ENCODE measurements around the gene ACOX3.
"Not testable (repeated sequence)": the region's sequence is repeated elsewhere in the genome, so short reads cannot be mapped to it uniquely, and the experiment has no call there.

Gene ACOX3

DNA sequence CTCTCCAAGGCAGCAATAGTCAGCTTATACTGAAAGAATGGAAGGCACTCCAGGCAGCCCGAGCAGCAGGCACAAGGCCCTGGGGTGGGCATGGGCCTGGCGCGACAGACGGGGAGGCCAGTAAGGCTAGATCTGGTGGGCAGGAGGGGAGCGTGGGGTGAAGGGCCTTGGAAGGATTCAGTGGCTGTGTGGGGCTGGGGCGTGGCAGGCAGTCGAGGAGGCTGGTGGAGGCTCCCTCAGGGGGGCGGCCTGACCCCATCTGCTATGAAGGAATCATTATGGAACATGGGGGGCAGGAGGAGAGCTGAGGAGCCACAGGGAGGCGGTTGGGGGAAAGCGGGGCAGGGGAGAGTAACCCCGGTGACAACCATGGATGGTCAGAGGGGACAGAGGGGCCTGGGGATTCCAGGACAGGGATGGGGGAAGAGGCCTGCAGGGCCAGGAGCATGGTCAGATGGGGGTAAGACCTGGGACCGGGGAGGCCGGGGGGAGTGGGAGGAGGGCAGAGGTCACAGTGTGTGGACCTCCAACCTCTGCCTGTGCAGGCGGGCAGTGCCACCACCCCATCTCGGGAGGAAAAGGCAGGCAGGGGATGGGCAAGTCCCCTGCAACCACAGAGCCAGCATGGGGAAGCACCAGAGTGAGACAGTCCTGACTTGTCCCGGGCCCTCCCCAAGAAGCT is 70.3 kb downstream of the ACOX3 start:
- DNase-seq = no peak

DNA sequence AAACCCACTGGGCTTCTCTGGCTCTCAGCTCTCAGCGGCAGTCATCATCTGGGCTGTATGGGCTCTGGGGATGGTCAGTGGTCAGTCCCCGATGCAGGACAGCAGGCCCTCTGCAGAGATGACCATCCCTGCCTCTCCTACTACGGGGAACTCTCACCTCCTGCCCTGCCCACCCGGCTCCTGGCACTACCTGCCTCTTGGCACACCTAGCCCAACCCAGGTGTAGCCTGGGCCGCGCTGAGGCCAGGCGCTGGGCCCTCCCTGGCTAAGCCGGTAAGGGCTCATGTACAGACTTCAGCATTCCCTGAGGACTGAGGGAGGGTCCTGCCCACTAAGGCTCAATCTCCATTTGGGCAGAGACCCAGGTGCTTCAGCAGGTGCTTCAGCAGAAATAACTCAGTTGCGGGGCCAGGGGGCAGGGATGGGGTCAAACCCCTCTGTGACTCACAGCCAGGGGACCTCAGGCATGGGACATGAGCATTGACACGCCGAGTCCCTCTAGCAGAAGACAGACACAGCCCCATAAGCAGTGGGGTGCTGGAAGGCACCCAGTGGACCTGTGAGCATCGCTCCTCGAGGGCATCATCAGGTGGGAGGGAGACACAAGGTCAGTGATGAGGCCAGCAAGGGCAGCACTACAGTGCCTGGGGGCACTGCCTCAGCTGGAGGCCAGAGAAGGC is 71.0 kb downstream of the ACOX3 start:
- no peak for DNase-seq

DNA sequence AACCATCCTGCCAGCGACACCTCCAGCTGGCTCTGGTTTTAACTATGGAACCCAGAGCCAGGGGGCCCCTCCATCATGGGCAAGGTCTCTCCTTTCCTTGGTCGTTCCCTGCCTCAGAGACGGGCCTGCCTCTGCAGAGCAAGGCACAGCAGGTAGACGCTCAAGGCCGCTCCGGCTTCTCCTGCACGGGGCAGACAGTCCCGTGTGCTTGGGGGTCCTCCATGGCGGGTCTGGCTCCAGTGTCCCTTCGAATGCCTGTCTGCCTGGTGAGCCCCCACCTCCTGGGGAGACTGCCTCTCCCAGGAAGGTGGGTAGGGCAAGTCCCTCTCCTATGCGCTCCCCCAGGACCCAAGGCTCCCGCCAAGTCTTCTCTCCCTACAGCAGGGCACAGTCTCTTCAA is 71.5 kb downstream of the ACOX3 start:
- DNase-seq = no peak

DNA sequence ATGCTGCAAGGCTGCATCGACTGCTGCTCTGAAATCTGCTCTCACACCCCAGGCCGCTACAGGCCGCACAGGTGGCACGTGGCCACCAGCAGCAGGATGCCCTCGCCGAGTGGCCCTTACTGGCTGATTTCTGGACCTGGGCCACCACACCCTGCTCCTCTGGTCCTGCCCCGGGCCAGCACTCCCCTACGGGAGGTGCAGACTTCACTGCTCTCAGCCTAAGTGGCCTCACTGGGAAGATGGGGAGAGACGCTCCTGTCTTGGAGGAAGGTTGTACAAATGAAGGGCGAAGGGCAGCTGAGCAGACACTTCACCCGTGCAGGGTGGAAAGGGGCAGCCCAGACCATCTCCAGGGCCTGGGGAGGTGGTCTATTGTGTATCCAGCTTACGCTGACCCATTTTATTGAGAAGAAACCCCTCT is 72.5 kb downstream of the ACOX3 start:
- DNase-seq = no peak

DNA sequence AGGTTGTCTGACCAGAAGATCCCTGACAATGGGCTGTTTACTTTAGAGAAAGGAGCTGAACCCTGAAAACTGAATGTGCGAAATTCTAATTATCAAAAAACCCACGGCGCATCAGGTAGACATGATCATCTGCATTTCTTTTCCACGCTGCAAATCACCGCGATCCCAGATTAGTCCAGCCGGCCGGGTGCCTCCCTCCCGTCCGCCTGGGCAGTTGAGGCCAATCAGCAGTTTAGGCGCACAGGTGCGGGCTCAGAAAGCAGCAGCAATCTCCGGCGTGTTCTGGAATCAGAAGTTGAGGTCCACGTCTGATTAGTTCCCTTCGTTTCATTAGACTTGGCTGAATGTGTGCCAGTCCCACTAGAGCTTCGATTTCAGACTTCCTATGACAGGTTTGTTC is 73.9 kb downstream of the ACOX3 start:
- no peak for DNase-seq

DNA sequence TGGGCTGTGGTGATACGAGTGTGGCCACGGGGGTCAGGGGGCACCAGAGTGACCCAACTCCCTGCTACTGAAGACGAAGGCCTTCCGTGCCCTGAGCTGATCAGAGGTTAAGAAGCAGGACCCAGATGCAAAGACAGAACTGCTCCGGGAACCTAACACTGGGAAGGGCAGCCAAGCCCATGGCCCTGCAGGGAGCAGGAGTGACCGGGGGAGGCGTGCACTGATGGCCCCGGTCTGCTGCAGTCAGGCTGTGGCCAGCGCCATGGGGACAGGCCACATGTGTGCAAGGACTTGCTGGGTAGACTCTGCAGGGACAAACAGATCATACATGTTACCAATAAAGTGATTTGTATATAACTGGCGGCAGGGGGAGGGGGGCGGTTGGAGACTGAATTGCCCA is 74.6 kb downstream of the ACOX3 start:
- no peak for DNase-seq

DNA sequence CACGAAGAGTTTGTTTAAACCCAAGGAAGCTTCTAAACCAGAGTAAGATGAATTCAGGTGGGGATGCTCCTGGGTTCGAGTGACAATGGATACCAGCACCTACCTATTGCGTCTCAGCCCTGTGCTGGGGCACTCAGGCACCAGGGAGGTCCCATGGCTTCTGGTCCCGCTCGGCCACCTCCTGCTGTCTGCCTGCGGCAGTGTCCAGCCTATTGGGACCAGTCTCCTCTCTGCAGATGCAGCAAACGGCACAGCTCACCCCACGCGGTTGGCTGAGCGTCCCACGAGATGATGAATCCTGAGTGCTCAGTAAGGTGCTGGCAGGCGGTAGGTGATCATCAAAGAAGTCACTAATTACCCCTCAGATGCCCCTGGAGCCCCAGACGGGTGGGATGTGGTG is 75.2 kb downstream of the ACOX3 start:
- DNase-seq = no peak

DNA sequence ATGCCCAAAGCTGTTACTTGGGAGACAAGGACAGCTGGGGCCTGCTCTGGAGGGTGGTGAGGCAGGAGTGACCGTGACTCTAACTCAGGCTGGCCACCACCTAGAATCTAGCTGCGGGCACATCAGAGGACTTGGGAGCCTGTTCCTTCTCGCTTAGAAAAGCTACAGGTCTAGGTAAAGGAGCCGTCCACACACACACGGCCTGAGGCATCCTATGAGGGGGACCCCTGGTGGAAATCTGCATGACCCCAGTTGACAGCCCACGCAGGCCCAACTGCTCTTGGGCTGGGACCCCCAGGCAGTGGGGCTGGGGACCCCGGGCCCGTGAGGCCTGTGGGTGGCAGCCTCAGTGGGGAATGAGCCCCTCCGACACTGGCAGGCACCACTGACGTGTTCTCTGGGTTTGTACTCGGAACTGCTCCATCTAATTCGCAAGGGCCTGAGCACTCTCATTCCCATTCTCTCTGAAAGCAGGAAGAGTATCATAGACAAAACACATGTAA is 75.6 kb downstream of the ACOX3 start:
- no peak for DNase-seq

DNA sequence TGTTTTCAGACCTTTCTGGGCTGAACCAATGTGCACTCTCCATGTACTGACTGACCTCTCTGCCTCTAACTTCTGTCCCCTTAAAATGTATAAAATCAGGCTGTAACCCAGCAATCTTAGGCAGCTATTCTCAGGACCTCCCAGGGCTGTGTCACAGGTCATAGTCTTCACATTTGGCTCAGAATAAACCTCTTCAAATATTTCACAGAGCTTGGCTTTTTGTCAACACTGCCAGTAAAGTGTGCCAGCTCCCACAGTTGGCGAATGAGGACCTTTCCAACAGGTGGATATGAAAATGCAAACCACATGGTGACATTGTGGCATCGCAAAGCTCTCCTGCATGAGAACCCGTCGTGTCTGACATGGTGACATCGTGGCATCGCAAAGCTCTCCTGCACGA is 76.4 kb downstream of the ACOX3 start:
- DNase-seq = no peak

DNA sequence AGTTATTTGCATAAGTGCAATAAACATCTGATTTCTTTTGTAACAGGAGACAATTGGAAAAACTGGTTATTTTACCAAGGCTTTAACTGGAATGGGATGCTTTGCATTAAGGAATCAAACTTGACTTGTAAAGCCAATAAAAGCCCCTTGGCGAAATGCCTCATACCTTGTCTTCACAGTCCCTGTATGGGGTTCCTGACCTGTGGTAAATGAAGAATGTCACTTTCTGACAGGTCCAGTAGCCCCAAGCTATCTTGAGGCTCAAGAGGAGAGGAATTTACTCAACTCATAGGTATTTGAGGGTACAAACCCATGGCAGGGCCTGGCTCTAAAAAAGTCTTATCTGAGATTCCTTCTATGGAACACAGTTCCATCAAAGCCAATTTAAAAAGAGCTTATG is 78.0 kb downstream of the ACOX3 start:
- no peak for DNase-seq

DNA sequence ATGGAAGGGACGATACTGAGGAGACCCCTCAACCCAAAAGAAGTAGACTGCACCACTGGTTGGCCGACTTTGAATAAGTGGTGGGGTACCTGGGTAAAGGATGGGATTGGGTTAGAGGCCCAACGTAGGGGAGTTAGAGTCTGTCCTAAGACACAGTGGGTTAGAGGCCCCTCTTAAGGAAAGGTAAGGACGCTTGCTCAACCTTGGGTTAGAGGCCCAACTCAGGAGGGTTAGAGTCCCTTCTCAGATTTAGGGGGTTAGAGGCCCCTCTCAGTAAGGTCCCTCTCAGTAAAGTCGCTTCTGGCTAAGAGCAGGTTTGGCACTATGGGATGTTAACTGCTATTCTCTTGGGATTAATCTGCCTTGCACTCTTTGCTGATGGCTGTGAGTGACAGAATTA is 81.3 kb downstream of the ACOX3 start:
- no peak for DNase-seq

DNA sequence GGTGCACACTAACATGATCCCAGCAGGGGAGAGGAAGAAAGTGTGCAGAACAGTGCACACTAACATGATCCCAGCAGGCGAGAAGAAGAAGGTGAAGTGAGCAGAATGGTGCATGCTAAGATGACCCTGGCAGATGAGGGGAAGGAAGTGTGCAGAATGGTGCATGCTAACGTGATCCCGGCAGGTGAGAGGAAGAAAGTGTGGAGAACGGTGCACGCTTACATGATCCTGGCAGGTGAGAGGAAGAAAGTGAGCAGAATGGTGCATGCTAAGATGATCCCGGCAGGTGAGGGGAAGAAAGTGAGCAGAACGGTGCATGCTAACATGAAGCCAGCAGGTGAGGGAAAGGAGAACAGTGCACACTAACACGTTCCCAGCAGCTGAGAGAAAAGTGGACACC is 83.7 kb downstream of the ACOX3 start:
- DNase-seq = no peak

DNA sequence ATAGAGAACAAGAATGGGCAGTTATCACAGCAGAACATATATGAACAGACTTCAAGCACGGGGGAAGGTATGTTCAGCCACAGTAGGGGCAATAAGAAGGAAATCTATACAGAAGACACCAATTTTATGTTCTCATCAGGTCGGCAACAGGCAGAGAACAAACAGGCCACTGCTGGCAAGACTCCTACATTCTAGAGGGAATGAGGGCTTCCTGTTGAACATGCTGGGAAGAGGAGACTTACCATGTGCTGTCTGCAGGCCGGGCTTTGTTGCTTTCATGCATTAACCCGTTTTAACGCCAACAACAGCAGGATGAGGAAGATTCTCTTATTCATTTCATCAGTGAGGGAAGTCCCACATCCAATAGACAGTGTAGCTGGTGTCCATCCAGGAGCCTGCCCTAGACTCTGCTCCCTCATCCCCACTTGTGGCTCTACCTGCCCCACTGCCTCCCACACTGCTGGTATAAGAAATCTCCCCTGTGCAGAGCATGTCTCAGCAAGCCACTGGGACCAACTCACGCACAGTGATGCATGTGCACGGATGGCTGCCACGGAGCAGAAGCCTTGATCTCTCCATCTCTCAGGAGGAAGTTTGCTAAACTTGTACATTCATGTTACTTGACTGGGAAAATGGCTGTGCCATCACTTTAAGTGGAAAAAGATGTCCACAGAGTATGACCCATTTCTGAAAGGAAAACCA is 84.5 kb downstream of the ACOX3 start:
- DNase-seq = no peak

DNA sequence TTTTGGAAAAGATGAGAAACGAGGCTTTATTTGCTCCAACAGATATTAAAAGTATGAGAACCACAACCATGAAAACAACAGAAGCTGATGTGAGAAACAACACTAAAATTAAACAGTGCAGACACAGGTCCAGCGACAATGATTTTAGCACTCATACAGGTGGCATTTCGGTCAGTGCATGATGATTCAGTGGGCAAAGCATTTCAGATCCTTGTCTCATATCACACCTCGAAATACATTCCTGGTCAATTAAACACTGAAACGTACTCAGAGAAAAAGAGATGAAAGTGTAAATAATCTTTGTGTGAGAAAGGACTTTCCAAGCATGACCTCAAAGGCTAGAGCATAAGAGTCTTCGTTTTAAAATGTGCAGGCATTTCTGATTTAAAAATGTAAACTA is 85.2 kb downstream of the ACOX3 start:
- no peak for DNase-seq

DNA sequence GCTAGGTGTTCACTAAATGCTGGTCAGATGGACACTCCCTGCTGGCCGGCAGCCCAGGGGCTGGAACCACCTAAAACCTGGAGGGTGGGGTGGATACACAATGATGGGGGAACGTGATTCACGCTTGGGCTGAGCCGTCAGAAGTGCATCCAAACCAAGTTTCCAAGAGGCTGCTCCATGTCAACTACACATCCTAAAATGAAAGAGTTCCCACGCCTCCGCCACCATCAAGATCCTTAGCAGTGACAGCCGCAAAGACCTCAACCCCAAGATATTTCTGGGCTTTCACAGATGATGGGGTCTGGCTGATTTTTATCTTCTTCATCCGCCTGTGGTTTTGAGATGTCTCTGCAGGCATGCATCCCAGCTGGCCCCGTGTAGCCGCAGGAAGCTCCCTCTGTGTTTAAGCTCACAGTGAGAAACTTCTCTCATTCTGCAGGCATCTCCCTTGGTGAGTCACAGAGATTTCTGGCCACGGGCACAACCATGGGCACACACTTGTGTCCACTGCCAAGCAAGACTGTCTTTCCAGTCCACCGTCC is 86.5 kb downstream of the ACOX3 start:
- no peak for DNase-seq

DNA sequence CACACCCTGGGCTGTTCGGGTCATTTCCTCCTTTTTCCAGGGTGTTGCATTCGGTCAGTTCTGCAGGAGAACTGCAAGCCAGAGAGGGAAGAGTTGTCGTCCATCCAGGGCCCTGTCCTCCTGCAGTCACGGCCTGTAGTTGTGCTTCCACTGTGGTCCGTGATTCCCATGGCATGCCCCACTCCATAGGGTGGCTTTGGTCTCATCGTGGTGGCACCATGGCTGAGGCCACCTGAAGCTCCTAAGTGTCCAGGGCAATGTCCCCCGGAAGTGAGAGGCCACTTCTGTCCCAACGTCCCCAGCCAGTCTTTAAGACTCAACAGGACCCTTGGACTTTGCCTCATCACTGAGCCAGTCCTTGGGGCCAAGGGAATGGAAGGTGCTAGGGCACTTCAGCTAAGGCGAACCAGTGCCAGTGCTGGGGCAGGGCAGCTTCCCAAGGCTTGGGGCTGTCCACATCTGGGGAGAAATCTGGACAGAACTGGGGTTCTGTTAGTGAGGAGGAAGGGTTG is 87.3 kb downstream of the ACOX3 start:
- no peak for DNase-seq

DNA sequence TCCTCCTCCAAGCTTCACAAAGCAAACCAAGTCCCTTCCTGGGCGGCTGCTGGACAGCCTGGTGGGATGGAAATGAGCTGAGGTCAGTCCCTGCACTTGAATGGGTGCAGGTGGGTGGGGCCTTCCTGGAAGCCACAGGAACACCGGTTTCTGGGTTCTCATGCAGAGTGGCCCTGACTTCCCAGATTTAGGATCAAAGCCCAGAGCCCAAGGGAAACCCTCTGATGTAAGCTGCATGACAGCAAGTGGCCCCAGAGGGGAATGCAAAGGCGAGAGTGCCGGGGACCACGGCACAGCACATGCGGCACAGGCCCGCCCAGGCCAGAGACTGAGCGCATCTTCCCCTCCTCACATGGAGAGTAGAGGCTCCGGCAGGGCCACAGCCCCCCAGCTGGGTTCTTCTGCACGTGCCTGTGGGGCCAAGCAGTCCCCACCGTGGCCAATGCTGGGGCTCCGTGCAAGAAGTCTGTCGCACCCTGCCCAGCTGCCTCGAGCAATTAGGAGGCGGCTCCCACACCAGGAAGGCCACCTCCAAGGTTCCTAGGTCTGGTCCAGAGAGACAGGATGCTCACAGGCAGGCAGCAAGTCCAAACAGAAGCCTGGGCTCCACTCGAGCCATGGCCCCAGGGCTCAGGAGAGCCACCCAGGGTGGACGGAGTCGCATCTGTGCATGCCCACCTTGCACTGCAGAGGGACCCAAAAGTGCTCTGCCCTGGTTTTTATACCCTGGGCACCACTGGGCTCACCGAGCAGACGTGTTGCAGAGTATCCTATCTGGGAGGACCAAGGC is 88.0 kb downstream of the ACOX3 start:
- DNase-seq = no peak

DNA sequence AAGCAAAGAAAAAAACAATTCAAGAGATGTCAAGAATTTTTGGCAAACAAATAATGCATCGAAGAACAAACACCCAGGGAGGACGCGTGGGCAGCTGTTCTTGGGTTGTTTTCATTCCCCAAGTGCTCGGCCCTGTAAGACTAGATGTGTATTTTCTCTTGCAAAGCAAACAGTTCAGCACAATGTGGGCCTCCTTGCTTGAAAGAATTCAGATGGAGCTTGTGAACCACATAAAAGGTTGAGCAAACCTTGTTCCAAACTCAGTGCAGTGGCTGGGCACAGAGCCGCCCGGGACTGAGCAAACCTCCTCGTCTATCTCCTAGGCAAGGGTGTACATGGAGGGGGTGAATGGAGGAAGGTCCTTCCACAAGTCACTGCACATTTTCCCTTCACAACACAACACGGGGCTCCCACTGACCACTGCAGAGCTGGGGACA is 88.6 kb downstream of the ACOX3 start:
- no peak for DNase-seq

DNA sequence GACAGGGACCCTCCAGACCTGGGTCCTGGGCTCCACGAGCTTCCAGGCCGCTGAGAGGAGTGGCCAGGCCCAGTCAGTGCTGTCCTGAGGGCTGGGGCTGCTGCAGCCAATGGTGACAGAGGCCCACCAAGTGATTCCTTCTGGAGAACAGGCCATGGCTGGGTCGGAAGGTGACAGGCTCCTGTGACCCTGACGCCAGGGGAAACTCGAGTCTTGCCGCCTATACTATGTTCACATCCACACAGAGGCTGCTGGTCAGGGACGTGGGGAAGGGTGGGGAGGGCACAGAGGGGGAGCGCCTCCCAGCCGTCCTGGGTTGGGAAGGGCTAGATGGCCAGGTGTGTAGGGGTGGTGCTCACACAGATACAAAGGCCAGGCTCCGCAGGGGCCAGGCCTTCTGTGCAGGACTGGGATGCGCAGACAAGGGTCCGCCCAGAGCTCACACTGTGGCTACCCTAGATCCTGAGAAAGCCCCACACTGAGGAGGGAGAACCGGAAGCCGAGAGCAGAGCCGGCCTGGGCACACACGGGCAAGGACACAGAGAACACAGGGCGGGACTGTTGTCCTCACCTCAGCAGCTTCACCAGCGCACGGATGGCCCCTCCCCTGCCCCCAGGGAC is 89.6 kb downstream of the ACOX3 start:
- no peak for DNase-seq

DNA sequence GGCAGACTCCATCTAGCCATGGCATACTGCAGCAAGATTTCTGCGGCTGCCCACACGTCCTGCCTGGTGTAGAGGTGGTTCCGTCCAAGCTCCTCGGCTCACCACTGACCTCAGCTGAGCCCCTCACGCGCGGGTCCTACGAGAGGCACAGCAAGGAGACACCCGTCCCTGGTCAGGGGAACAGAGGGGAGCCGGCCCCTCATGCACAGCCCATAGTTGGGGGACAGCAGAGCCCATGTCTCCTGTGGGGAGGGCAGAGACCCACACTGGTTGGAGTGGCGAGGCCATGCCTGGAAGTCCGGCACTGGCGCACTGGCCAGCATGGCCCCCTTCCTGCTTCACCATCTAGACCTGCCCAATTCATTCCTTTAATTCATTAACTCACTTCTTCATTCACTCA is 90.2 kb downstream of the ACOX3 start:
- no peak for DNase-seq

DNA sequence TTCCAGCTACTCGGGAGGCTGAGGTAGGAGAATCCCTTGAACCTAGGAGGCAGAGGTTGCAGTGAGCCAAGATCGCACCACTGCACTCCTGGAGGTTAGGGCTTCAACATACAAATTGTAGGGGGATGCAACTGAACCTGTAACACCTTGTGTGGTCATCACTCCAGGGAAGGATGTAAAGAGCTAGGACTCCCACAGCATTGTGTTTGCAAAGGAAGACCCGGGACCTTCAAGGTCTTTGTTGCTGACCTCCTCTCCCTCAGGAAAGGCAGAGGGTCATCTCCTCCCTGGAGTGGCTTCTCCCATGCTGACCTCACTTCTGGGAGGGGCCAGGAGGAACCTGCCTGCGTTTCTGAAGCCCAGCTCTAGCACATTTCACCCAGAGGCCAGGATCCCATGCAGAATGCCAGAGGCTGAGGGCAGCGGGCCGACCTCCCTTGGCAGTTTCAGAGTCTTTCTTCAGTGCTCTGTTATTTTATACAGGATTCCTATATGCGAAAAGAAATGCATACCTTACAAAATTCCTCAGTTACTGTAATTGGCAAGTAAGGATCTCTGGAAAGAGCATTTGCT is 90.8 kb downstream of the ACOX3 start:
- no peak for DNase-seq

DNA sequence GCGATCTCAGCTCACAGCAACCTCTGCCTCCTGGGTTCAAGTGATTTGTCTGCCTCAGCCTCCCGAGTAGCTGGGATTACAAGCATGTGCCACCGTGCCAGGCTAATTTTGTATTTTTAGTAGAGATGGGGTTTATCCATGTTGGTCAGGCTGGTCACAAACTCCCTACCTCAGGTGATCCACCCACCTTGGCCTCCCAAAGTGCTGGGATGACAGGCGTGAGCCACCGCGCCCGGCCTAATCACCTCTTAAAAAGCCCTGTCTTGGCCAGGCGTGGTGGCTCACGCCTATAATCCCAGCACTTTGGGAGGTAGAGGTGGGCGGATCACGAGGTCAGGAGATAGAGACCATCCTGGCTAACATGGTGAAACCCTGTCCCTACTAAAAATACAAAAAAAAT is 91.3 kb downstream of the ACOX3 start:
- not testable (repeated sequence) for DNase-seq
